ENCODE measurements around the gene CYP1B1.

Gene CYP1B1

GRCh38 chr2:38079116-38080052, 3.4 kb upstream of the CYP1B1 start:
- no peak for DNase-seq (ENCODE audit: low read depth, low spot score)
- ChIA-PET POLR2A (interaction anchor here (0.6 kb wide), 1 partner anchor 30 kb away, joined by 3 read pairs; no protein-coding TSS in a partner anchor), CTCF (interaction anchor here (1.5 to 3.8 kb wide), 2 partner anchors 36 to 195 kb away, joined by 4 to 13 read pairs; no protein-coding TSS in a partner anchor)
- no peak overlapping the region for H3K4me3 ChIP-seq (ENCODE audit: low read depth, low read length)
- TF ChIP-seq, protein P1, sequence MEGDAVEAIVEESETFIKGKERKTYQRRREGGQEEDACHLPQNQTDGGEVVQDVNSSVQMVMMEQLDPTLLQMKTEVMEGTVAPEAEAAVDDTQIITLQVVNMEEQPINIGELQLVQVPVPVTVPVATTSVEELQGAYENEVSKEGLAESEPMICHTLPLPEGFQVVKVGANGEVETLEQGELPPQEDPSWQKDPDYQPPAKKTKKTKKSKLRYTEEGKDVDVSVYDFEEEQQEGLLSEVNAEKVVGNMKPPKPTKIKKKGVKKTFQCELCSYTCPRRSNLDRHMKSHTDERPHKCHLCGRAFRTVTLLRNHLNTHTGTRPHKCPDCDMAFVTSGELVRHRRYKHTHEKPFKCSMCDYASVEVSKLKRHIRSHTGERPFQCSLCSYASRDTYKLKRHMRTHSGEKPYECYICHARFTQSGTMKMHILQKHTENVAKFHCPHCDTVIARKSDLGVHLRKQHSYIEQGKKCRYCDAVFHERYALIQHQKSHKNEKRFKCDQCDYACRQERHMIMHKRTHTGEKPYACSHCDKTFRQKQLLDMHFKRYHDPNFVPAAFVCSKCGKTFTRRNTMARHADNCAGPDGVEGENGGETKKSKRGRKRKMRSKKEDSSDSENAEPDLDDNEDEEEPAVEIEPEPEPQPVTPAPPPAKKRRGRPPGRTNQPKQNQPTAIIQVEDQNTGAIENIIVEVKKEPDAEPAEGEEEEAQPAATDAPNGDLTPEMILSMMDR (IDR thresholded peaks at IDR 0.05; ENCODE audit: insufficient read depth, low read length, missing control alignments): no peak

DNA sequence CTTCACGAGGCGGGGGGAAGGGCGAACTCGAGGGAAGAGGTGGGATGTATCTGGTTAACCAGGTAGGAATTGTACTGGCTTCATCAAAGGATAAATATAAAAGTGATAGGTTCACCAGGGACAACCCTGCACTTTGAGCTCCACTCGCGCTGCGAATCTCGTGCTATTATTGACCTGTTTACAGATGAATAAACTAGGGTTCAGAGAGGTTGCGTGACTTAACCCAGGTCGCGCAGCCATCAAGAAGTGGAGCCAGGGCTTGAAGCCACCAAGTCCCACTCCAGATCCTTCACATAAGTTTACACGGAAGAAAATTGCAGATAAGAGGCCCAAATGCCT, 1.4 kb upstream of the CYP1B1 start:
- DNase-seq (ENCODE audit: low read depth, low spot score): no peak
- peak overlapping the region; percentile 50 for H3K4me3 ChIP-seq (ENCODE audit: low read depth, low read length)
- CTCF ChIA-PET: interaction anchor here (0.6 to 3.8 kb wide), 9 partner anchors 12 to 240 kb away, joined by 3 to 13 read pairs (median 4); no protein-coding TSS in a partner anchor
- POLR2A ChIA-PET: interaction anchor here (0.6 to 1.5 kb wide), 3 partner anchors 19 to 487 kb away, joined by 3 to 6 read pairs (median 6); no protein-coding TSS in a partner anchor
- TF ChIP-seq, protein P1 (IDR thresholded peaks at IDR 0.05; ENCODE audit: insufficient read depth, low read length, missing control alignments): no peak

DNA sequence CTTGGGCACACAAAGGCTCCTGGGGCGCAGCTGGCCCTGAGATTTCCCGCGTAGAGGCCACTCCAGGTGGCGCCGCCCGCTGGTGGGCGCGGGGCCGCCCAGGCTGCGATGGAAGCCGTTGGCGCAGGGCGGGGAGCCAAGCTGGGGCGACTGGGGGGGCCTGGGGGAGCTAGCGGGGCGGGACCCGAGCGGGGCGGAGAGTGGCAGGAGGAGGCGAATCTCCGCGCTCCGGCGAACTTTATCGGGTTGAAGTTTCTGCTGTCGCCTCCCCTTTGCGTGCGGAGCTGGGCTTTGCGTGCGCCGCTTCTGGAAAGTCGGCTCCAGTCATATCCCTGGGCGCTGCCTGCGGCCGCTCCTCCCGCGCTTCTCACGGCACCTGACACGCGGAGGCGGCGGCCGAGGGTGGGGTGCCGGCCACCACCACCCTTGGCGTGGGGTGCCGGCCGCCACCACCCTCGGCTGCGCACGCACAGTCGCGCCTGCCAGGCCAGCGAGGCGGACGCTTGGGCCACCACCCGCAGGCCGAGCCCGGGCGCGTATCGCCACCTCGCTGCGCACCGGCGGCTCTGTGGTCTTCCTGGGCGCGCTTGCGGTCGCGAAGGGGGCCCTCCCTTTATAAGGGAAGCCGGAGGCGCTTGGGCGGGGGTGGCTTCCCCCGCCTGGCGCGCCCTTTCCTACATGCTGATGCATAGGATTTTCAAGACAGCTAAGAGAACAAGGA, 919 bp upstream of the CYP1B1 start:
- no peak for DNase-seq (ENCODE audit: low read depth, low spot score)
- ChIA-PET CTCF (interaction anchor here (0.6 to 3.8 kb wide), 19 partner anchors 12 to 241 kb away, joined by 3 to 16 read pairs (median 4); no protein-coding TSS in a partner anchor), POLR2A (interaction anchor here (0.7 to 1.5 kb wide), 4 partner anchors 19 to 198 kb away, joined by 3 to 6 read pairs (median 4); no protein-coding TSS in a partner anchor)
- peak overlapping the region; percentile 50 for H3K4me3 ChIP-seq (ENCODE audit: low read depth, low read length)
- TF ChIP-seq, protein P1 (IDR thresholded peaks at IDR 0.05; ENCODE audit: insufficient read depth, low read length, missing control alignments): peak; percentile 46

- ChIA-PET CTCF (interaction anchor here (0.7 to 1.9 kb wide), 17 partner anchors 15 to 250 kb away, joined by 3 to 16 read pairs (median 4); no protein-coding TSS in a partner anchor), POLR2A (interaction anchor here (0.7 to 1.5 kb wide), 4 partner anchors 20 to 198 kb away, joined by 3 to 6 read pairs (median 4); no protein-coding TSS in a partner anchor)
- TF ChIP-seq, protein P1 (IDR thresholded peaks at IDR 0.05; ENCODE audit: insufficient read depth, low read length, missing control alignments): peak; percentile 42
- peak overlapping the region; percentile 50 for H3K4me3 ChIP-seq (ENCODE audit: low read depth, low read length)
- no peak for DNase-seq (ENCODE audit: low read depth, low spot score)
Measured at GRCh38 chr2:38076152-38076709, 280 bp upstream of the CYP1B1 start.

- ChIA-PET CTCF (interaction anchor here (0.9 to 1.9 kb wide), 3 partner anchors 21 to 235 kb away, joined by 3 to 6 read pairs (median 3); no protein-coding TSS in a partner anchor), POLR2A (no interaction called here)
- no peak for DNase-seq (ENCODE audit: low read depth, low spot score)
- H3K4me3 ChIP-seq (ENCODE audit: low read depth, low read length): peak overlapping the region; percentile 50
- TF ChIP-seq, protein P1 (IDR thresholded peaks at IDR 0.05; ENCODE audit: insufficient read depth, low read length, missing control alignments): no peak
Measured at GRCh38 chr2:38074764-38075506, 1.0 kb downstream of the CYP1B1 start.
